Brain microvascular endothelial cell (primary cell): ENCODE results near the gene BNIP3.

Source experiments
- DNase-seq: peaks from one replicate; pipeline ENCODE4 v3.0.0-alpha.2; 2020
- H3K27ac ChIP-seq: fragments of 250-450 bp; sonication (Bioruptor Pico); 2 replicates; pipeline ENCODE4 v1.5.1; 2020; ENCODE audit warnings: mild to moderate bottlenecking, moderate library complexity
- H3K27me3 ChIP-seq: fragments of 250-450 bp; sonication (Bioruptor Pico); replicated peaks from 2 replicates; pipeline ENCODE4 v1.5.1; 2020; ENCODE audit warnings: mild to moderate bottlenecking
- H3K36me3 ChIP-seq: fragments of 250-450 bp; sonication (Bioruptor Pico); replicated peaks from 2 replicates; pipeline ENCODE4 v1.5.1; 2020; ENCODE audit warnings: mild to moderate bottlenecking
- H3K4me3 ChIP-seq: 2 replicates; pipeline ENCODE4 v1.5.1; 2011; ENCODE audit warnings: low read depth, mild to moderate bottlenecking, control low read depth, low read length, moderate library complexity
- CTCF ChIP-seq: IDR thresholded peaks from 2 replicates; pipeline ENCODE4 v1.5.1; 2011; ENCODE audit warnings: low read depth, mild to moderate bottlenecking, moderate library complexity, low read length, control low read depth, inconsistent platforms; ENCODE audit errors: missing control alignments
- in situ Hi-C: cut with HindIII; loops from 2 replicates; pipeline ENCODE4 v1.10.0; 2017; ENCODE audit warnings: low sequenced_read_pairs, low pct_ligation_motif_present

BNIP3 gene

GRCh38 chr10:131979336-131979735 lies 2.4 kb downstream of the BNIP3 start:
- in situ Hi-C loops, result no loop called here
- no peak overlapping the region for H3K4me3 ChIP-seq

GRCh38 chr10:131978851-131979250 lies 2.9 kb downstream of the BNIP3 start:
- in situ Hi-C loops, result no loop called here
- H3K4me3 ChIP-seq, result no peak overlapping the region
- no peak overlapping the region for H3K27ac ChIP-seq

More at GRCh38 chr10:131979336-131979735, 2.4 kb downstream of the BNIP3 start:
- no peaks in the 10 kb centered on the region for H3K27me3 ChIP-seq
- H3K27ac ChIP-seq, result no peak overlapping the region
- TF ChIP-seq CTCF, result no peak
- no peak for DNase-seq
- no peaks in the 10 kb centered on the region for H3K36me3 ChIP-seq

DNA sequence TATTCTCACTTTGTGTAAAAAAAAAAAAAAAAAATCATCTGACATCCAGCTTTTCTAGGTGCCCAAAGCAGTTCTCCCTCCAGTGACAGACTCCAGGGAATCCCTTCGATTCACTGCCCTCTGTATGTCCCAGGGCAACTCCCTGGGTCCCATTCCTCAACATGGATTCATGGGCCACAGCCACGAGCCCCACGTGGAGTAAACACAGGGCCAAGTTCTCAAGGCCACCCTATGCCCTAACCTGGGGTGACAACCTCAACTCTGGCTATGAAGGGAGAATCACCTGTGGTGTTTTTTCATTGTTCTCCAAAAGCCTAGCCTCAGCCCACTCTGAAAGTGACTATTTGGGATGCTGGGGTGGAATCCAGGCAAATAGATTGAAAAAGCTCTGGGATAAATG lies 3.4 kb downstream of the BNIP3 start:
- TF ChIP-seq CTCF, result no peak
- Histone ChIP-seq H3K4me3 (no peak overlapping the region), H3K27me3 (no peaks in the 10 kb centered on the region), H3K36me3 (no peaks in the 10 kb centered on the region), H3K27ac (no peak overlapping the region)
- in situ Hi-C loops, result no loop called here
- no peak for DNase-seq

More at GRCh38 chr10:131978851-131979250, 2.9 kb downstream of the BNIP3 start:
- Histone ChIP-seq H3K36me3 (no peaks in the 10 kb centered on the region), H3K27me3 (no peaks in the 10 kb centered on the region)
- no peak for DNase-seq
- TF ChIP-seq CTCF, result no peak

- Histone ChIP-seq H3K4me3 (no peak overlapping the region), H3K27me3 (no peaks in the 10 kb centered on the region), H3K27ac (no peak overlapping the region), H3K36me3 (no peaks in the 10 kb centered on the region)
- in situ Hi-C loops, result no loop called here
- DNase-seq, result no peak
- no peak for TF ChIP-seq CTCF
Measured at GRCh38 chr10:131977323-131978096, 4.2 kb downstream of the BNIP3 start.

- H3K27me3 ChIP-seq, result no peaks in the 10 kb centered on the region
- DNase-seq, result no peak
- H3K36me3 ChIP-seq, result no peaks in the 10 kb centered on the region
- TF ChIP-seq CTCF, result no peak
- H3K27ac ChIP-seq, result no peak overlapping the region
- no peak overlapping the region for H3K4me3 ChIP-seq
- in situ Hi-C loops, result no loop called here
Measured at GRCh38 chr10:131975796-131976195, 5.9 kb downstream of the BNIP3 start.

DNA sequence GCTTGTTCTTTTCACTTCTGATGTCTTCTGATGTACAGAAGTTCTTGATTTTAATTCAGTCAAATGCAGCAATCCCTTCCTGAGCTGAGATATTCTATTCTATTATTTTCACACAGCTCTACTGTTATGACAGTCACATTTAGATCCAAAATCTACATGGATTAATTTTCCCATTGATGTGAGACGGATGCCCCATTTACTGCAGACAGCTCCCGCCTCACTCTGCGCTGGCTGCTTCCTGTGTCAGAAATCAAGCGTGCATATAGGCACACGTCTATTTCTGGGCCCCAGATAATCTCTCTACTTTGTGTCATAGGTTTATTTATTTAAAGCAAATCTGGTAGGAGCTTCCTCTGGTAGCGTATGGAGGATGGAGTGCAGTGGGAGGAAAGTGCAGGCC lies 6.7 kb downstream of the BNIP3 start:
- Histone ChIP-seq H3K36me3 (peaks cover 3% of the 10 kb centered on the region), H3K27me3 (no peaks in the 10 kb centered on the region), H3K4me3 (no peak overlapping the region), H3K27ac (no peak overlapping the region)
- TF ChIP-seq CTCF, result no peak
- in situ Hi-C loops, result no loop called here
- DNase-seq, result no peak
